ES-I3 (cell line): ENCODE results near the gene NOX4.
"Not testable (repeated sequence)": the region's sequence is repeated elsewhere in the genome, so short reads cannot be mapped to it uniquely, and the experiment has no call there.

ENCODE experiments used
- H3K36me3 ChIP-seq: 2 replicates; pipeline ENCODE4 v1.6.1; 2013; ENCODE audit warnings: mild to moderate bottlenecking, low read length, control low read depth, moderate library complexity; ENCODE audit not compliant: insufficient read depth
- H3K4me1 ChIP-seq: 2 replicates; pipeline ENCODE4 v1.6.1; 2013; ENCODE audit warnings: mild to moderate bottlenecking, control low read depth, low read length; ENCODE audit not compliant: insufficient read depth
- H3K9ac ChIP-seq: 2 replicates; pipeline ENCODE4 v1.6.1; 2013; ENCODE audit warnings: low read depth, mild to moderate bottlenecking, low read length, moderate library complexity
- H3K9me3 ChIP-seq: 2 replicates; pipeline ENCODE4 v1.6.1; 2013; ENCODE audit warnings: mild to moderate bottlenecking, low read length, moderate library complexity; ENCODE audit not compliant: control insufficient read depth, insufficient read depth

The NOX4 gene

GRCh38 chr11:89337100-89337650 is 154.0 kb downstream of the NOX4 start:
- H3K36me3 ChIP-seq, result not testable (repeated sequence)

DNA sequence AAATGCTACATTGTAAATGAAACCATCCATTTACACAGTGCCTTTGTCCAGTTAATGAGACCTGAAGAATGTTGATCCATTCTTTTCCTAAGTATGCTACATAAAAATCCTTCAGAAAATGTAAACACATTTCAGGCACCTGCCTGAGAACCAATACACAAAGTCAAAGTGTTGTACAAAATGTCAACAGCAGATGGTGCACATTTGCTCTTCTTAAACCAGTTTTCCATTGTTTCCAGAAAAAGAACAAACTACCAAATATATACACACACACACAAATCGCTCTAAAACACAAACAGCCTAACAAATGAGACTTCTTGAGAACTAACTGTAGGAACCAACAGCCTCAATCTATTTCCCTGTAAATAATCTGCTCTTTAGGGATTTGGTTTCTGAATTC is 157.5 kb downstream of the NOX4 start:
- H3K9ac ChIP-seq, H3K4me1 ChIP-seq, H3K9me3 ChIP-seq, H3K36me3 ChIP-seq: not testable (repeated sequence)

More at GRCh38 chr11:89337100-89337650, 154.0 kb downstream of the NOX4 start:
- not testable (repeated sequence) for H3K4me1 ChIP-seq, H3K9me3 ChIP-seq, H3K9ac ChIP-seq

GRCh38 chr11:89331940-89332339 is 159.2 kb downstream of the NOX4 start:
- H3K9me3 ChIP-seq, H3K9ac ChIP-seq, H3K36me3 ChIP-seq, H3K4me1 ChIP-seq: not testable (repeated sequence)

GRCh38 chr11:89327885-89328284 is 163.3 kb downstream of the NOX4 start:
- H3K4me1 ChIP-seq, result no peaks in the 10 kb centered on the region
- no peaks in the 10 kb centered on the region for H3K36me3 ChIP-seq
- H3K9ac ChIP-seq, result no peak overlapping the region
- H3K9me3 ChIP-seq, result no peaks in the 10 kb centered on the region

DNA sequence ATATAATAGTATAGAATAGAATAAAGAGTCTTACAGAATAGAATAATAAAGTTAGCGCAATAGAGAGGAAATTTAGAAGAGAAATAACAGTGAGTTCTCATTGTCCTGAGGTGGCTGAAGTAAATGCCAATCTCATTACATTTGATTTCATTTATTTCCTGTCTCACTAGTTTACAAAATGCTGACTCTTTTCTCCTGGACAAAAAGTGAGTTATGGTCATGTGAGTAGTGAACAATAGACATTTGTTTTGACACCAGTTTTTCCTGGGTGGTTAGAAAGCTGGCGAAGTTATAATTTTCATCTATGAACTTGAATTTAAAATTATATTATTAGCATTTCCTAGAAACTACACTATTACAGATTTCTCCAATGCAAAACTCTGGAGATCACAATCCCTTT is 169.8 kb downstream of the NOX4 start:
- H3K4me1 ChIP-seq, result no peaks in the 10 kb centered on the region
- H3K9ac ChIP-seq, result no peak overlapping the region
- no peaks in the 10 kb centered on the region for H3K9me3 ChIP-seq
- H3K36me3 ChIP-seq, result no peaks in the 10 kb centered on the region

DNA sequence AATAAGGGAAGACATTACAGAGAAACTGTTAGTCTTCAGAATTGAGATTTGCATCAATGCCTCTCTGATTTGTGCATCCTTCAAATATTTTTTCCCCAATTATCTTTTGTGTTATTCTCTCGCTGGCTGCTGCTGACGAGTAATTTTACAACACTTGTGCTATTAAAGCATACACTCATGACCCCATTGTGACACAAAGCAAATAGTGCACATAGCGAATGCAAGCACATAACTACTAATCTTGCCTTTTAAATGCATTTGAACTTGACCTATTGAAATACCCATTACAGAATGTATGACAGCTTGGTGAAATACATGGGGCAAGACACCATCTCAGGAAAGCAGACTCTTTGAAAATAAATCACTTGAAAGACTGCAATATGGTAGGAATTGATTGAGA is 180.6 kb downstream of the NOX4 start:
- H3K4me1 ChIP-seq, H3K36me3 ChIP-seq: not testable (repeated sequence)

GRCh38 chr11:89309321-89309985 is 181.7 kb downstream of the NOX4 start:
- H3K36me3 ChIP-seq, H3K4me1 ChIP-seq, H3K9ac ChIP-seq, H3K9me3 ChIP-seq: not testable (repeated sequence)

More for the DNA sequence above, 180.6 kb downstream of the NOX4 start:
- not testable (repeated sequence) for H3K9ac ChIP-seq, H3K9me3 ChIP-seq

- not testable (repeated sequence) for H3K9ac ChIP-seq, H3K9me3 ChIP-seq, H3K4me1 ChIP-seq, H3K36me3 ChIP-seq
Observed at GRCh38 chr11:89308272-89308671, 182.9 kb downstream of the NOX4 start.

DNA sequence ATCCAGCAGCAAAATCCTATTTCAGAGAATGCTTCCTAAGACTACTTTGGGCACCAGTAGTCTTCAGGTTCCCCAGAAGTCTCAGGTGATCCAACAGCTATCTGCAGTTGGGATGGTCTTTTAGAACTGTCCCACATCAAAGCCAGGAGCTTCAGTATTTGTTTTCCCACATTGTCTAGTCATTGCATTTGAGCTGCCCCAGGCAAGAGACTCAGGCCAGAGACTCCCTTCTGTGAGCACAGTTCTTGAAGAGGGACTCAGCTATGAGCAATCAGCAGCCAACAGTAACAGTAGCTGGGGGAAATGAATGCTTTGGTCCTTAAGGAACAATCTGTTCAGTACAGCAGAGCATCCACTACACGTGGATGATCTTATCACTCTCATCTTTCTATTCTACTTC is 188.1 kb downstream of the NOX4 start:
- not testable (repeated sequence) for H3K4me1 ChIP-seq, H3K36me3 ChIP-seq, H3K9ac ChIP-seq, H3K9me3 ChIP-seq

- H3K36me3 ChIP-seq, result not testable (repeated sequence)
Observed at GRCh38 chr11:89295023-89295422, 196.2 kb downstream of the NOX4 start.

GRCh38 chr11:89293965-89294679 is 197.1 kb downstream of the NOX4 start:
- H3K9me3 ChIP-seq, result no peaks in the 10 kb centered on the region
- H3K36me3 ChIP-seq, result no peaks in the 10 kb centered on the region
- no peaks in the 10 kb centered on the region for H3K4me1 ChIP-seq
- peak overlapping the region; percentile 48; the same call in 1 of the 2 replicates for H3K9ac ChIP-seq

More at GRCh38 chr11:89295023-89295422, 196.2 kb downstream of the NOX4 start:
- H3K9ac ChIP-seq, H3K9me3 ChIP-seq, H3K4me1 ChIP-seq: not testable (repeated sequence)

DNA sequence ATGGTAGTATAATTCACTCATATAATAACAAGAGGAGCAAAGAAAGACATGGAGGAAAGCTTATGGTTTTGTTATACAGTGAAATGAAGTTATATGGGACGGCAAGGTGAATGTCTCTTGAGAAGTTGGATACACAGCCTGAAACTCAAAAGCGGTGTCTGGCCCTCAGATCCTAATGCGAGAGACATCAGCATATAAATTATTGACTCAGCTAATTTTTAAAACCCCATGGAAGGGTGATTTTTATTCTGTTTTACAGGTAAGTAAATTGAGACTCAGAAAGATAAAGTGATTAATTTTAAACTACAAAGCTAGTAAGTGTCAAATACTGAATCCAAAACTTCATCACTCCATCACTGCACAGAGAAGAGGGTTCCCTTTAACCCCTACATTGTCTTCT is 203.2 kb downstream of the NOX4 start:
- not testable (repeated sequence) for H3K36me3 ChIP-seq, H3K4me1 ChIP-seq, H3K9ac ChIP-seq, H3K9me3 ChIP-seq

- not testable (repeated sequence) for H3K9me3 ChIP-seq, H3K36me3 ChIP-seq, H3K4me1 ChIP-seq, H3K9ac ChIP-seq
Observed at GRCh38 chr11:89286601-89287000, 204.6 kb downstream of the NOX4 start.

DNA sequence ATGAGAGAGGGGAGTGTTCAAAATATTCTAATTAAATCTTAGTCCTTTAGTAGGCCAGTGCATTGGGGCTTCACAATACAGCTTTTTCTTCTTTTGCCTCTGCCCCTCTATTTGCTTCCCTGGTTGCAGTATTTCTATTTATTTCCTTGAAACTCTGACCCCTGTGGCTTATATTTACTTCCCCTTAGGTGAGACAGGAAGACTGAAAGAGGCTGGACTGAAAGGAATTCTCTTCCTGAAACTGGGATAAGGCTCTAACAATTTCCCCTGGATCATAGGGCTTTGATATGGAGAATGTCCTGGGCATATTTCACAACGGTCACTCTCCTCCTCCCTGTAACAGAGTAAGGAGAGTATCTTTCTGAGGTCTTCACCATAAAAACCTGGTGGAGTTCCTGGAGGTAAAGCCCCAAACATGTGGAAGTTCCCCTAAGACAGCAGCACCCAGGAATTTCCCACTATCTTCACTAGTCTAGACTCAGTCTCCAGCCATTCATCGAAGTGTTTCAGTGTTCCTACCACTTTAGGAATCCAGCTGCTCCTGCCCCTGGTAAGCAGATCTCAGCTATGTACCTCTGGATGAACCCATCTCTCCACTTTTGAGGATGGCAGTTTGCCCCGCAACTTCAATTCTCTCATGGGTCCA is 210.0 kb downstream of the NOX4 start:
- not testable (repeated sequence) for H3K9me3 ChIP-seq, H3K4me1 ChIP-seq

GRCh38 chr11:89279176-89279575 is 212.0 kb downstream of the NOX4 start:
- Histone ChIP-seq H3K9me3 (no peaks in the 10 kb centered on the region), H3K36me3 (no peaks in the 10 kb centered on the region), H3K9ac (no peak overlapping the region)

More for the DNA sequence above, 210.0 kb downstream of the NOX4 start:
- not testable (repeated sequence) for H3K36me3 ChIP-seq, H3K9ac ChIP-seq

More at GRCh38 chr11:89279176-89279575, 212.0 kb downstream of the NOX4 start:
- peaks cover 6% of the 10 kb centered on the region; the same call in 1 of the 2 replicates for H3K4me1 ChIP-seq
